GM12892 (cell line): ENCODE results near the gene TBC1D4.

Source experiments
- DNase-seq: peaks from one replicate; pipeline ENCODE4 v3.0.0; 2011; ENCODE audit not compliant: insufficient read length
- FAIRE-seq: peaks from 2 replicates; lab custom pipeline; 2011; peaks lifted over from hg19 to GRCh38; lab: Jason Lieb, UNC
- POLR2A ChIP-seq: IDR thresholded peaks from 2 replicates; pipeline ENCODE4 v1.6.1; 2011; ENCODE audit warnings: low read depth, low read length, control low read depth
- POLR2AphosphoS5 ChIP-seq: IDR thresholded peaks from 2 replicates; pipeline ENCODE4 v1.6.1; 2011; ENCODE audit warnings: low read depth, low read length, control low read depth
- TAF1 ChIP-seq: IDR thresholded peaks from 2 replicates; pipeline ENCODE4 v1.6.1; 2011; ENCODE audit warnings: low read depth, mild to moderate bottlenecking, control low read depth, low read length, borderline replicate concordance

Gene TBC1D4

DNA sequence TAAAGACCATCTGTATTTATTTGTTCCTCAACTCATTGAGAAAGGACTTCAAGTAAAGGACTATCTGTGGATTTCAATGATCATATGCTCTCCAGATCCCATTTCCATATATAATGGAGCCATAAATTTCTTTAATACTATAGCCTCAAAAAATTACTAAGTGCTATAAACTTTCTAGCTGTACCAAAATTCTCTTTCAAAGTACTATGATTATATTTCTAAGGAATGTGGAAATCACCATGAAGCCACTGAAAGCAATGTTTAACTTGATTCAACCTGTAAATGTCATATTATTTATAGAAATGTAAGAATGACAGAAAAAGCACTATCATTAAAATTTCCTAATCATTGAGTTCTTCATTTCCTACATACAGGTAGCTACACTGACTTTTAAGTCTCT, 20.7 kb downstream of the TBC1D4 start:
- no peak for TF ChIP-seq POLR2A
- no peak for TF ChIP-seq TAF1
- TF ChIP-seq POLR2AphosphoS5, result no peak
- FAIRE-seq, result no peak
- DNase-seq, result no peak

- FAIRE-seq, result no peak
- no peak for TF ChIP-seq POLR2A
- no peak for TF ChIP-seq POLR2AphosphoS5
- no peak for TF ChIP-seq TAF1
- no peak for DNase-seq
Measured at GRCh38 chr13:75460644-75461043, 21.3 kb downstream of the TBC1D4 start.

DNA sequence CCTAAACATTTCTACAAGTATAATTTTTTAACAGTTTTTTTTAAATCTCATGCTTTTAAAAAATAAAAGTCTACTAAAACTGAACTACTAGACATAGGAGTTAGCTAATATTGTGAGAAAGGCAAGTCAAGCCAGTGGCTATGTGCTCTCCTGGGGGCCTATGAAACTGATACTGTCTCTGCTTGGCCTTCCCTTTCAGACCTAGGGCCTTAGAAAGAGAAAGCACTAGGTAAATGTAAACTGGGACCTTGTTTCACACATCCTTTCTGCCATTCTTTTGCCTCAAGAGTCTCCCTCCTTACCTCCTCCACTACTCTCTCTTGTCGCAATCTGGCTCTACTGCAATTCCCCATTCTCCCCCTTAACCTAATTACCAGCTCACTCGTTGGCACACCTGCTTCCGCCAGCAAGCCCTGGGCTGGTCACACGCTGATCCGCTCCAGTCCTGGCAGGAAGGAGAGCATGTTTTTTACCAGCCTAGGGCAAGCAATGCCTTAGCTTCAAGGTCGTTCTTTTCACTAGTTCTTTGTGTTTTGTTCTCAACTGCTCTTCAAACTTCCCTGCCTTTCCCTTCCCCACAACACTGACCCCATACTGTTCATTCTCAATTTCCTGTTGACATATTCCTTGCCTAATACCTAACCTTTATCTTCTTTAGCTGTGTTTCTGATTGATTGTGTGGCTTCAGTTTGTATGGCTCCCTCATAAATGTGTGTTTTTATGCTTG, 23.1 kb downstream of the TBC1D4 start:
- TF ChIP-seq TAF1 (no peak), POLR2A (no peak), POLR2AphosphoS5 (no peak)
- FAIRE-seq (peak; percentile 96), DNase-seq (peak; percentile 27)

GRCh38 chr13:75455962-75456361, 26.0 kb downstream of the TBC1D4 start:
- no peak for DNase-seq
- TF ChIP-seq POLR2AphosphoS5 (no peak), TAF1 (no peak), POLR2A (no peak)
- FAIRE-seq, result no peak

DNA sequence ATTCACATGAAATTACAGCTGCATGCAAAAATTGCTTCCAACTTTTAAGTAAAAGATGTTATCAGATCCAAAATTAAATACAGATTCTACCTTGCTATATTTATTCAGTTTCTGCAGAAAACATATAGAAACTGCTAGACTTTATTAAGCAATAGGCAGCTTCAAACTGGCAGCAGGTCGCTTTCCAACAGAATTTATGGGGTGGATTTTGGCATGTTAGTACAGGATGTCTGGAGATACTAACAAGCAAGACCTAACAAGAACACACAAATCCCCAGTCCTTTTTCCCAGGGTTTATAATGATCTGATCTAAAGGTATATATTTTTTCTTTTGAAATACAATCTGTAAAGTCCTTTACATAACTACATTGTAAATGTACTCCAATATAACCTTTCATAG, 27.5 kb downstream of the TBC1D4 start:
- peak; percentile 36 for FAIRE-seq
- DNase-seq, result no peak
- TF ChIP-seq POLR2AphosphoS5 (no peak), POLR2A (no peak), TAF1 (no peak)

- DNase-seq (no peak), FAIRE-seq (no peak)
- no peak for TF ChIP-seq POLR2AphosphoS5
- no peak for TF ChIP-seq TAF1
- no peak for TF ChIP-seq POLR2A
Measured at GRCh38 chr13:75452564-75452963, 29.4 kb downstream of the TBC1D4 start.

DNA sequence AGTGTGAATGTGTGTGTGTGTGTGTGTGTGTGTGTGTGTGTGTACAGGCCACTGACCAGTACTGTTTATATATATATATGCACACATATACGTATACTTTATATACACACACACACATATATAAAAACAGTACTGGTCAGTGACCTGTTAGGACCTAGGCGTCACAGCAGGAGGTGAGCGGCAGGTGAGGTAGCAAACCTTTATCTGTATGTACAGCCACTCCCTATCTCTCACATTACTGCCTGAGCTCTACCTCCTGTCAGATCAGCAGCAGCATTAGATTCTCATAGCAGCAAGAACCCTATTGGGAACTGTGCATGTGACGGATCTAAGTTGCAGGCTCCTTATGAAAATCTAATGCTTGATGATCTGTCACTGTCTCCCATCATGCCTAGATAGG, 34.5 kb downstream of the TBC1D4 start:
- TF ChIP-seq TAF1, result no peak
- no peak for TF ChIP-seq POLR2A
- TF ChIP-seq POLR2AphosphoS5, result no peak
- peak; percentile 46 for FAIRE-seq
- DNase-seq, result no peak

DNA sequence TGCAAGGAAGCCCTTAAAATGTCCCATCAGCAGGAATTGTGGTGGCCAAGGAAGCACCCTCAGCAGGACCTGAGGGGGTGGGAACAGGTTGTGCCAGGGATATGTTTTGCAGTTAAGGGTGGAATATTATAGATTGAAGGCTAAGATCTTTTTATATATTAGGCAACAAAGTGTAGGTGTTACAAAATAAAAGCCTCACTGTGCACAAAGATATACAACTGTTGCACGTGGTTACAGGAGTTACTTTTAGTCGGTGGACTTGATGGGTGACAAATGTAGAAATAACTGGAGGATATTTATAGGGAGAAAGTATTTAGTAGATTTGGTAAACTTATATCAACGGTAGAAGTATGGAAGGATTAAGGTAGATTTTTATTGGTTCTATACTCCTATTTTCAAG, 35.1 kb downstream of the TBC1D4 start:
- no peak for TF ChIP-seq POLR2AphosphoS5
- TF ChIP-seq TAF1, result no peak
- no peak for TF ChIP-seq POLR2A
- DNase-seq (no peak), FAIRE-seq (no peak)

- DNase-seq (no peak), FAIRE-seq (no peak)
- TF ChIP-seq TAF1 (no peak), POLR2AphosphoS5 (no peak), POLR2A (no peak)
Measured at GRCh38 chr13:75445717-75446499, 36.1 kb downstream of the TBC1D4 start.

- no peak for DNase-seq
- no peak for FAIRE-seq
- no peak for TF ChIP-seq TAF1
Measured at GRCh38 chr13:75444016-75444415, 38.0 kb downstream of the TBC1D4 start.

DNA sequence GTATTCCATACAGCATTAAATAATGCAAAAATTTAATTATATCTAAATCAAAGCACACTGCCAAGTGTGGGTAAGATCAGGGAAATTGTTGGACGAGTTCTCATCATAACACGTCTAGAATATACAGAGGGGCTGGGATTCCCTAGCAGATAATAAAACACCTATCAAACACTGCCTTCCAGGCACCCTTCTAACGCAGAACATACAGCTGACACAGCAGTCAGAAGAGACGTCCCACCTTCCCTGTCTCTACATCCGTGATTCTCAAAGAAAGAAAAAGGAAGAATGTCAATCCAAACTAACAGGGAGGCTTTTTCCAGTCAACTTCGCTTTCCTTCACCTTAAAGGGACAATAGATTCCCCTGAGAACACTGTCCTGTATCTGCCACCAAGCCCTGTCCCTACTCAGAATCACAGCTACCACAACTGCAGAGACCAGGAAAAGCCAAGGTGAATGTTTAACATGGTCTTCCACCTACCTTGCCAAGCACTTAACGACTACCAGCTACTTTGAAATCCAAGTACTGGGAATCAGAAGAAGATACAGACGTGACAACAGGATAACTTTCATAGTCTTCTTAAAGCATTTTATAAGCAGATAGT, 38.5 kb downstream of the TBC1D4 start:
- FAIRE-seq, result peak; percentile 78
- DNase-seq, result no peak
- TF ChIP-seq TAF1 (no peak), POLR2A (no peak), POLR2AphosphoS5 (no peak)

GRCh38 chr13:75442736-75443234, 39.2 kb downstream of the TBC1D4 start:
- DNase-seq, result no peak
- no peak for FAIRE-seq
- no peak for TF ChIP-seq TAF1
- no peak for TF ChIP-seq POLR2AphosphoS5
- TF ChIP-seq POLR2A, result no peak
